Panc1 (cell line): ENCODE results near the gene LRIG2.

Experiments used
- SIN3A ChIP-seq: IDR thresholded peaks from 2 replicates; pipeline ENCODE4 v1.6.1; 2012; ENCODE audit warnings: low read depth, mild to moderate bottlenecking, low read length, moderate library complexity, borderline replicate concordance; ENCODE audit not compliant: insufficient read depth
- TF ChIP-seq, protein P1 (sequence below): fragments of 450-650 bp; IDR thresholded peaks from 2 replicates; pipeline ENCODE4 v1.5.1; 2017; ENCODE audit warnings: mild to moderate bottlenecking
- TF ChIP-seq, protein P2 (sequence below), 2 experiments: IDR thresholded peaks; 2 replicates each; pipeline ENCODE4 v1.6.1; 2011 to 2012; ENCODE audit warnings: low read depth in 2 of 2, control low read depth in 1 of 2, low read length in 1 of 2, mild to moderate bottlenecking in 1 of 2, moderate library complexity in 1 of 2; ENCODE audit not compliant: insufficient read depth in 1 of 2

DNA sequence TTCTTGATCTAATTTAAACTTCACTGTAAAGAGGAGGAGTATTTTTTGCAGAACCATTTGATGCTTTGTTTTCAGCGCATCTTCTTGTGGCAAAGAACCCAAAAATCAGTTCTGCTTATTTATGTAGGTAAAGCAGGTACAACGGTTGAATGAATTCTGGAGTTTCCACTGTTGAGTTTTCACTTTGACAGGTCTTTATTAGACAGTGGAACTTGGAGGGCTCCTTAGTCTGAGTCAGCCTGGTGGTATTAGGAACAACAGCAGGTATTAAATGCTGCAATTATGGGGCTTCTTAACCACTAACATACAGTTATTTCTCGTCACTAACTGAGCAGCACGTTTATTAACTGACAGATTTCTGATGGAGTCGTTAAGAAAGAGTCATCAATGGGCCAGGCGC lies 1.2 kb downstream of the LRIG2 start:
- TF ChIP-seq, protein P1, sequence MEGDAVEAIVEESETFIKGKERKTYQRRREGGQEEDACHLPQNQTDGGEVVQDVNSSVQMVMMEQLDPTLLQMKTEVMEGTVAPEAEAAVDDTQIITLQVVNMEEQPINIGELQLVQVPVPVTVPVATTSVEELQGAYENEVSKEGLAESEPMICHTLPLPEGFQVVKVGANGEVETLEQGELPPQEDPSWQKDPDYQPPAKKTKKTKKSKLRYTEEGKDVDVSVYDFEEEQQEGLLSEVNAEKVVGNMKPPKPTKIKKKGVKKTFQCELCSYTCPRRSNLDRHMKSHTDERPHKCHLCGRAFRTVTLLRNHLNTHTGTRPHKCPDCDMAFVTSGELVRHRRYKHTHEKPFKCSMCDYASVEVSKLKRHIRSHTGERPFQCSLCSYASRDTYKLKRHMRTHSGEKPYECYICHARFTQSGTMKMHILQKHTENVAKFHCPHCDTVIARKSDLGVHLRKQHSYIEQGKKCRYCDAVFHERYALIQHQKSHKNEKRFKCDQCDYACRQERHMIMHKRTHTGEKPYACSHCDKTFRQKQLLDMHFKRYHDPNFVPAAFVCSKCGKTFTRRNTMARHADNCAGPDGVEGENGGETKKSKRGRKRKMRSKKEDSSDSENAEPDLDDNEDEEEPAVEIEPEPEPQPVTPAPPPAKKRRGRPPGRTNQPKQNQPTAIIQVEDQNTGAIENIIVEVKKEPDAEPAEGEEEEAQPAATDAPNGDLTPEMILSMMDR = no peak
- no peak for TF ChIP-seq SIN3A
- TF ChIP-seq, protein P2, sequence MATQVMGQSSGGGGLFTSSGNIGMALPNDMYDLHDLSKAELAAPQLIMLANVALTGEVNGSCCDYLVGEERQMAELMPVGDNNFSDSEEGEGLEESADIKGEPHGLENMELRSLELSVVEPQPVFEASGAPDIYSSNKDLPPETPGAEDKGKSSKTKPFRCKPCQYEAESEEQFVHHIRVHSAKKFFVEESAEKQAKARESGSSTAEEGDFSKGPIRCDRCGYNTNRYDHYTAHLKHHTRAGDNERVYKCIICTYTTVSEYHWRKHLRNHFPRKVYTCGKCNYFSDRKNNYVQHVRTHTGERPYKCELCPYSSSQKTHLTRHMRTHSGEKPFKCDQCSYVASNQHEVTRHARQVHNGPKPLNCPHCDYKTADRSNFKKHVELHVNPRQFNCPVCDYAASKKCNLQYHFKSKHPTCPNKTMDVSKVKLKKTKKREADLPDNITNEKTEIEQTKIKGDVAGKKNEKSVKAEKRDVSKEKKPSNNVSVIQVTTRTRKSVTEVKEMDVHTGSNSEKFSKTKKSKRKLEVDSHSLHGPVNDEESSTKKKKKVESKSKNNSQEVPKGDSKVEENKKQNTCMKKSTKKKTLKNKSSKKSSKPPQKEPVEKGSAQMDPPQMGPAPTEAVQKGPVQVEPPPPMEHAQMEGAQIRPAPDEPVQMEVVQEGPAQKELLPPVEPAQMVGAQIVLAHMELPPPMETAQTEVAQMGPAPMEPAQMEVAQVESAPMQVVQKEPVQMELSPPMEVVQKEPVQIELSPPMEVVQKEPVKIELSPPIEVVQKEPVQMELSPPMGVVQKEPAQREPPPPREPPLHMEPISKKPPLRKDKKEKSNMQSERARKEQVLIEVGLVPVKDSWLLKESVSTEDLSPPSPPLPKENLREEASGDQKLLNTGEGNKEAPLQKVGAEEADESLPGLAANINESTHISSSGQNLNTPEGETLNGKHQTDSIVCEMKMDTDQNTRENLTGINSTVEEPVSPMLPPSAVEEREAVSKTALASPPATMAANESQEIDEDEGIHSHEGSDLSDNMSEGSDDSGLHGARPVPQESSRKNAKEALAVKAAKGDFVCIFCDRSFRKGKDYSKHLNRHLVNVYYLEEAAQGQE (IDR thresholded peaks at IDR 0.05; ENCODE audit: insufficient read depth in 1 of 2, low read depth in 2 of 2, low read length in 1 of 2) = no peak
